ENCODE results near the gene CYP2C18. TPM values are rescaled to one million over a fixed set of nuclear protein-coding genes. Genes with fewer than 3 reads are reported as not detected.
"Not testable (repeated sequence)": the region's sequence is repeated elsewhere in the genome, so short reads cannot be mapped to it uniquely, and the experiment has no call there.

CYP2C18 gene
- total RNA-seq, 1 experiment from 2014 or later, result 0.17 TPM

- ATAC-seq, result no peak
- Histone ChIP-seq H3K27ac (ENCODE audit: low read depth, low read length) (no peak overlapping the region), H3K4me1 (ENCODE audit: control insufficient read depth in 1 of 2, insufficient read depth in 2 of 2, low read length in 2 of 2) (no peaks in the 10 kb centered on the region), H2AFZ (ENCODE audit: low read depth, low read length, poor library complexity, severe bottlenecking) (no peak overlapping the region), H3K36me3 (ENCODE audit: control insufficient read depth in 1 of 2, insufficient read depth in 2 of 2, low read length in 2 of 2) (no peaks in the 10 kb centered on the region), H3K9me2 (ENCODE audit: insufficient read depth) (no peaks in the 10 kb centered on the region), H3K9me3 (ENCODE audit: control insufficient read depth in 1 of 2, insufficient read depth in 1 of 2, low read depth in 1 of 2, low read length in 2 of 2) (no peaks in the 10 kb centered on the region), H3K4me3 (replicated peaks in 1 of 2; ENCODE audit: low read depth in 1 of 2, low read length in 2 of 2) (no peak overlapping the region), H3K9ac (ENCODE audit: low read length) (no peak overlapping the region), H3K4me2 (ENCODE audit: low read length) (no peak overlapping the region), H3K79me2 (ENCODE audit: insufficient read depth, low read length) (no peaks in the 10 kb centered on the region), H4K20me1 (ENCODE audit: insufficient read depth) (no peaks in the 10 kb centered on the region), H3K27me3 (ENCODE audit: insufficient read depth, low read length) (no peaks in the 10 kb centered on the region)
- CTCF ChIA-PET, result no interaction called here
- TF ChIP-seq JUND (IDR thresholded peaks at IDR 0.05) (no peak), ZFX (IDR thresholded peaks at IDR 0.05) (no peak), SP1 (IDR thresholded peaks at IDR 0.05; ENCODE audit: low read depth) (no peak), CEBPB (IDR thresholded peaks at IDR 0.05; ENCODE audit: low read depth) (no peak), REST (IDR thresholded peaks at IDR 0.05; ENCODE audit: low read depth) (no peak), POLR2A (IDR thresholded peaks at IDR 0.05; ENCODE audit: borderline replicate concordance, extremely low read depth, insufficient read depth, insufficient read length) (no peak), CBX3 (IDR thresholded peaks at IDR 0.05; ENCODE audit: low read depth) (no peak), POLR2AphosphoS5 (IDR thresholded peaks at IDR 0.05; ENCODE audit: low read depth, low read length) (no peak), EZH2 (IDR thresholded peaks at IDR 0.05) (no peak), ZNF274 (IDR thresholded peaks at IDR 0.05; ENCODE audit: low read depth, low read length) (no peak)
- no TSS peak for BruUV-seq (replicated peaks)
- POLR2A ChIA-PET, result no interaction called here
- no peak for DNase-seq (ENCODE audit: low read depth, low spot score)
- intact Hi-C loops (cut with micrococcal nuclease), result no loop called here
- RAD21 ChIA-PET (ENCODE audit: low non-redundant PET in 1 of 2, low total read pairs in 2 of 2, uncharacterized antibody in 2 of 2, unreplicated experiment in 2 of 2), result no interaction called here
Measured at GRCh38 chr10:94680544-94680943, 3.0 kb upstream of the CYP2C18 start.

GRCh38 chr10:94682636-94683035 lies 893 bp upstream of the CYP2C18 start:
- H2AFZ ChIP-seq (ENCODE audit: low read depth, low read length, poor library complexity, severe bottlenecking); H3K4me3 ChIP-seq (replicated peaks in 1 of 2; ENCODE audit: low read depth in 1 of 2, low read length in 2 of 2); RAD21 ChIA-PET (ENCODE audit: low non-redundant PET in 1 of 2, low total read pairs in 2 of 2, uncharacterized antibody in 2 of 2, unreplicated experiment in 2 of 2); H3K79me2 ChIP-seq (ENCODE audit: insufficient read depth, low read length); H4K20me1 ChIP-seq (ENCODE audit: insufficient read depth); H3K27me3 ChIP-seq (ENCODE audit: insufficient read depth, low read length); H3K36me3 ChIP-seq (ENCODE audit: control insufficient read depth in 1 of 2, insufficient read depth in 2 of 2, low read length in 2 of 2); H3K9ac ChIP-seq (ENCODE audit: low read length); H3K9me3 ChIP-seq (ENCODE audit: control insufficient read depth in 1 of 2, insufficient read depth in 1 of 2, low read depth in 1 of 2, low read length in 2 of 2); POLR2A ChIA-PET; BruUV-seq (replicated peaks); ATAC-seq; intact Hi-C loops (cut with micrococcal nuclease); CTCF ChIA-PET; H3K27ac ChIP-seq (ENCODE audit: low read depth, low read length); H3K9me2 ChIP-seq (ENCODE audit: insufficient read depth); H3K4me2 ChIP-seq (ENCODE audit: low read length); H3K4me1 ChIP-seq (ENCODE audit: control insufficient read depth in 1 of 2, insufficient read depth in 2 of 2, low read length in 2 of 2); DNase-seq (ENCODE audit: low read depth, low spot score): not testable (repeated sequence)
